ENCODE data around the gene CCL22. TPM values are rescaled to one million over a fixed set of nuclear protein-coding genes. Genes with fewer than 3 reads are reported as not detected.
A peak's percentile ranks its signal among the peaks of the same experiment; 100 is the strongest.

The CCL22 gene
- total RNA-seq, 4 donors from 2014 or later = not detected

GRCh38 chr16:57316390-57317017, 42.1 kb upstream of the CCL22 start:
- peak overlapping the region; percentile 63 to 75 (median 70) for H3K27ac ChIP-seq (replicated peaks in 1 of 4)
- no peaks in the 10 kb centered on the region for H3K9me3 ChIP-seq
- H3K36me3 ChIP-seq = no peaks in the 10 kb centered on the region
- peak; percentile 80 to 83 for TF ChIP-seq POLR2AphosphoS5 (IDR thresholded peaks at IDR 0.05)
- no peak for TF ChIP-seq POLR2A (IDR thresholded peaks at IDR 0.05; ENCODE audit: low read depth)
- H3K4me3 ChIP-seq = no peak overlapping the region
- no peaks in the 10 kb centered on the region for H3K27me3 ChIP-seq
- intact Hi-C loops (cut with DNase I) = no loop called here
- peaks cover 26 to 48% (median 41%) of the 10 kb centered on the region in 4 donors for H3K4me1 ChIP-seq
- peak; percentile 86 for DNase-seq (ENCODE audit: extremely low spot score)
- 58% methylated on average over 3 of the region's 3 CpGs for WGBS

- intact Hi-C loops (cut with DNase I) = no loop called here
- peak; percentile 50 for DNase-seq (ENCODE audit: extremely low spot score)
- WGBS = 81% methylated on average over 13 of the region's 13 CpGs
Measured at GRCh38 chr16:57318240-57318970, 40.2 kb upstream of the CCL22 start.

GRCh38 chr16:57319646-57320045, 38.9 kb upstream of the CCL22 start:
- H3K27ac ChIP-seq (replicated peaks in 1 of 4) = no peak overlapping the region
- H3K4me3 ChIP-seq = no peak overlapping the region
- peaks cover 26 to 39% (median 34%) of the 10 kb centered on the region in 4 donors for H3K4me1 ChIP-seq
- no peaks in the 10 kb centered on the region for H3K36me3 ChIP-seq
- H3K27me3 ChIP-seq = no peaks in the 10 kb centered on the region
- DNase-seq (ENCODE audit: extremely low spot score) = peak; percentile 12
- no peaks in the 10 kb centered on the region for H3K9me3 ChIP-seq
- 70% methylated on average over 2 of the region's 2 CpGs for WGBS
- TF ChIP-seq CTCF (IDR thresholded peaks at IDR 0.05) = no peak
- TF ChIP-seq POLR2A (IDR thresholded peaks at IDR 0.05; ENCODE audit: low read depth) = no peak
- TF ChIP-seq EP300 (IDR thresholded peaks at IDR 0.05) = no peak
- TF ChIP-seq POLR2AphosphoS5 (IDR thresholded peaks at IDR 0.05) = no peak
- intact Hi-C loops (cut with DNase I) = no loop called here

More at GRCh38 chr16:57318240-57318970, 40.2 kb upstream of the CCL22 start:
- Histone ChIP-seq H3K27me3 (no peaks in the 10 kb centered on the region), H3K9me3 (no peaks in the 10 kb centered on the region), H3K36me3 (no peaks in the 10 kb centered on the region), H3K4me3 (no peak overlapping the region), H3K4me1 (peaks cover 26 to 48% (median 41%) of the 10 kb centered on the region in 4 donors), H3K27ac (replicated peaks in 1 of 4) (no peak overlapping the region)
- no peak for TF ChIP-seq EP300 (IDR thresholded peaks at IDR 0.05)
- TF ChIP-seq CTCF (IDR thresholded peaks at IDR 0.05) = no peak
- no peak for TF ChIP-seq POLR2A (IDR thresholded peaks at IDR 0.05; ENCODE audit: low read depth)
- TF ChIP-seq POLR2AphosphoS5 (IDR thresholded peaks at IDR 0.05) = no peak

GRCh38 chr16:57324749-57325148, 33.8 kb upstream of the CCL22 start:
- WGBS = 68% methylated on average over 2 of the region's 2 CpGs
- no peak for TF ChIP-seq EP300 (IDR thresholded peaks at IDR 0.05)
- no peak for TF ChIP-seq POLR2AphosphoS5 (IDR thresholded peaks at IDR 0.05)
- no peak for TF ChIP-seq POLR2A (IDR thresholded peaks at IDR 0.05; ENCODE audit: low read depth)
- TF ChIP-seq CTCF (IDR thresholded peaks at IDR 0.05) = no peak
- peaks cover 0 to 9% (median 1%) of the 10 kb centered on the region in 4 donors for H3K9me3 ChIP-seq

GRCh38 chr16:57325458-57325857, 33.1 kb upstream of the CCL22 start:
- H3K4me1 ChIP-seq = no peaks in the 10 kb centered on the region
- TF ChIP-seq EP300 (IDR thresholded peaks at IDR 0.05) (no peak), POLR2AphosphoS5 (IDR thresholded peaks at IDR 0.05) (no peak), CTCF (IDR thresholded peaks at IDR 0.05) (no peak), POLR2A (IDR thresholded peaks at IDR 0.05; ENCODE audit: low read depth) (no peak)

More at GRCh38 chr16:57324749-57325148, 33.8 kb upstream of the CCL22 start:
- H3K27me3 ChIP-seq = no peaks in the 10 kb centered on the region
- H3K36me3 ChIP-seq = no peaks in the 10 kb centered on the region
- intact Hi-C loops (cut with DNase I) = no loop called here
- DNase-seq (ENCODE audit: extremely low spot score) = peak; percentile 68
- no peak overlapping the region for H3K27ac ChIP-seq (replicated peaks in 1 of 4)
- no peak overlapping the region for H3K4me3 ChIP-seq
- no peaks in the 10 kb centered on the region for H3K4me1 ChIP-seq

More at GRCh38 chr16:57325458-57325857, 33.1 kb upstream of the CCL22 start:
- intact Hi-C loops (cut with DNase I) = no loop called here
- Histone ChIP-seq H3K9me3 (peaks cover 0 to 9% (median 1%) of the 10 kb centered on the region in 4 donors), H3K27me3 (no peaks in the 10 kb centered on the region), H3K4me3 (no peak overlapping the region), H3K36me3 (no peaks in the 10 kb centered on the region), H3K27ac (replicated peaks in 1 of 4) (no peak overlapping the region)
- WGBS = 72% methylated on average over 1 of the region's 1 CpG
- no peak for DNase-seq (ENCODE audit: extremely low spot score)

Measured in esophagus muscularis mucosa (tissue), 4 donors.